ENCODE data around the gene CSTA.
"Not testable (repeated sequence)": the region's sequence is repeated elsewhere in the genome, so short reads cannot be mapped to it uniquely, and the experiment has no call there.

- TF ChIP-seq CTCF (IDR thresholded peaks at IDR 0.05 in 8 of 11, conservative IDR thresholded peaks at IDR 0.05 in 3 of 11); POLR2AphosphoS5 (IDR thresholded peaks at IDR 0.05): not testable (repeated sequence)
These were observed 40.7 kb downstream of the CSTA start for GRCh38 chr3:122365582-122366378.

Data from spleen (tissue), 7 donors.